Fibroblast of lung (primary cell): Measurements from ENCODE around the gene KLHDC7B. TPM values are rescaled to one million over a fixed set of nuclear protein-coding genes. Genes with fewer than 3 reads are reported as not detected.

Source experiments
- DNase-seq, 2 donors: peaks; one replicate each; pipeline versions ENCODE4 v3.0.0 to v3.0.0-alpha.2; 2010; ENCODE audit warnings: low read depth in 2 of 2
- H2AFZ ChIP-seq: 2 replicates; pipeline ENCODE4 v1.5.1; 2012; ENCODE audit warnings: low read length, control low read depth, inconsistent platforms
- H3K27ac ChIP-seq: 2 replicates; pipeline ENCODE4 v1.5.1; 2011; ENCODE audit warnings: low read length, control low read depth; ENCODE audit not compliant: insufficient read depth
- H3K27me3 ChIP-seq: 2 replicates; pipeline ENCODE4 v1.5.1; 2011; ENCODE audit warnings: mild to moderate bottlenecking, low read length; ENCODE audit not compliant: control insufficient read depth, insufficient read depth
- H3K36me3 ChIP-seq: 2 replicates; pipeline ENCODE4 v1.5.1; 2011; ENCODE audit warnings: low read length; ENCODE audit not compliant: control insufficient read depth, insufficient read depth
- H3K4me1 ChIP-seq: 2 replicates; pipeline ENCODE4 v1.5.1; 2011; ENCODE audit warnings: low read length; ENCODE audit not compliant: control insufficient read depth, insufficient read depth; ENCODE audit errors: extremely low read depth
- H3K4me2 ChIP-seq: 2 replicates; pipeline ENCODE4 v1.5.1; 2011; ENCODE audit warnings: low read length, control low read depth; ENCODE audit not compliant: insufficient read depth; ENCODE audit errors: extremely low read depth
- H3K4me3 ChIP-seq, 4 experiments: fragments of 200-600 bp in 1 of 4; sonication (generic) in 1 of 4; replicated peaks in 1 of 4; 2 replicates each; pipeline ENCODE4 v1.5.1; 2011 to 2016; ENCODE audit warnings: low read length in 4 of 4, low read depth in 3 of 4, mild to moderate bottlenecking in 3 of 4, control low read depth in 2 of 4, inconsistent platforms in 1 of 4, mixed read lengths in 1 of 4; ENCODE audit not compliant: insufficient read depth in 1 of 4; ENCODE audit errors: control extremely low read depth in 1 of 4
- H3K79me2 ChIP-seq: 2 replicates; pipeline ENCODE4 v1.5.1; 2012; ENCODE audit warnings: mild to moderate bottlenecking, low read length, inconsistent platforms; ENCODE audit not compliant: control insufficient read depth, insufficient read depth
- H3K9ac ChIP-seq: 2 replicates; pipeline ENCODE4 v1.5.1; 2011; ENCODE audit warnings: mild to moderate bottlenecking, low read length, control low read depth; ENCODE audit not compliant: insufficient read depth
- H3K9me3 ChIP-seq: 2 replicates; pipeline ENCODE4 v1.5.1; 2012; ENCODE audit warnings: low read depth, low read length; ENCODE audit not compliant: control insufficient read depth, insufficient read depth
- H4K20me1 ChIP-seq: 2 replicates; pipeline ENCODE4 v1.5.1; 2011; ENCODE audit warnings: low read length; ENCODE audit not compliant: control insufficient read depth, insufficient read depth; ENCODE audit errors: extremely low read depth
- CTCF ChIP-seq, 2 donors: IDR thresholded peaks in 1 of 2; conservative IDR thresholded peaks in 1 of 2; 1 replicate in 1 of 2; 2 replicates in 1 of 2; pipeline ENCODE4 v1.5.1; 2011 to 2012; ENCODE audit warnings: low read length in 2 of 2, control low read depth in 1 of 2, inconsistent platforms in 1 of 2, low read depth in 1 of 2, mild to moderate bottlenecking in 1 of 2
- EZH2 ChIP-seq: IDR thresholded peaks from 2 replicates; pipeline ENCODE4 v1.5.1; 2012; ENCODE audit warnings: low read length, control low read depth, mild to moderate bottlenecking; ENCODE audit errors: missing control alignments
- polyA plus RNA-seq, 2 donors: library from polyadenylated mRNA; depleted of rRNA in 1 of 2; stranded (reverse) in 1 of 2; unstranded in 1 of 2; fragments of >200 nt; gene quantifications; 2 replicates each; pipeline ENCODE4 v1.2.1, GENCODE V29; 2011 to 2012; ENCODE audit warnings: missing spikeins in 1 of 2
- total RNA-seq: library from RNA; depleted of rRNA; stranded (reverse); fragments of >200 nt; gene quantifications from 2 replicates; pipeline ENCODE4 v1.2.1, GENCODE V29; 2014

Gene KLHDC7B
- total and polyA plus RNA-seq, 2 donors (not counting 1 experiment from before 2014, with no cell fraction given), result 0.17 TPM; not detected in 1

GRCh38 chr22:50570861-50571260 lies 25.2 kb downstream of the KLHDC7B start:
- Histone ChIP-seq H3K9ac (no peak overlapping the region), H3K27ac (no peak overlapping the region), H3K4me2 (no peak overlapping the region), H3K4me3 (no peak overlapping the region), H4K20me1 (no peaks in the 10 kb centered on the region), H3K27me3 (no peaks in the 10 kb centered on the region), H3K9me3 (no peaks in the 10 kb centered on the region), H2AFZ (no peak overlapping the region), H3K36me3 (no peaks in the 10 kb centered on the region), H3K4me1 (no peaks in the 10 kb centered on the region), H3K79me2 (no peaks in the 10 kb centered on the region)
- no peak for DNase-seq
- no peak for TF ChIP-seq CTCF (conservative IDR thresholded peaks at IDR 0.05 in 1 of 2, IDR thresholded peaks at IDR 0.05 in 1 of 2; ENCODE audit: low read depth in 1 of 2, low read length in 2 of 2)
- TF ChIP-seq EZH2, result no peak

GRCh38 chr22:50571264-50572175 lies 25.8 kb downstream of the KLHDC7B start:
- Histone ChIP-seq H3K9ac (no peak overlapping the region), H3K4me1 (no peaks in the 10 kb centered on the region)
- TF ChIP-seq CTCF (conservative IDR thresholded peaks at IDR 0.05 in 1 of 2, IDR thresholded peaks at IDR 0.05 in 1 of 2; ENCODE audit: low read depth in 1 of 2, low read length in 2 of 2) (no peak), EZH2 (no peak)

GRCh38 chr22:50572965-50573364 lies 27.3 kb downstream of the KLHDC7B start:
- Histone ChIP-seq H3K4me3 (no peak overlapping the region), H3K9ac (no peak overlapping the region), H3K79me2 (no peaks in the 10 kb centered on the region), H3K27ac (no peak overlapping the region), H3K4me2 (no peak overlapping the region), H3K9me3 (no peaks in the 10 kb centered on the region), H4K20me1 (no peaks in the 10 kb centered on the region), H3K4me1 (no peaks in the 10 kb centered on the region), H3K27me3 (no peaks in the 10 kb centered on the region), H2AFZ (no peak overlapping the region), H3K36me3 (no peaks in the 10 kb centered on the region)
- DNase-seq, result no peak
- TF ChIP-seq CTCF (conservative IDR thresholded peaks at IDR 0.05 in 1 of 2, IDR thresholded peaks at IDR 0.05 in 1 of 2; ENCODE audit: low read depth in 1 of 2, low read length in 2 of 2) (no peak), EZH2 (no peak)

More at GRCh38 chr22:50571264-50572175, 25.8 kb downstream of the KLHDC7B start:
- Histone ChIP-seq H3K36me3 (no peaks in the 10 kb centered on the region), H3K9me3 (no peaks in the 10 kb centered on the region), H2AFZ (no peak overlapping the region), H3K27ac (no peak overlapping the region), H3K27me3 (no peaks in the 10 kb centered on the region), H3K79me2 (no peaks in the 10 kb centered on the region), H3K4me3 (no peak overlapping the region), H3K4me2 (no peak overlapping the region), H4K20me1 (no peaks in the 10 kb centered on the region)
- no peak for DNase-seq
